ENCODE measurements around the gene SLAIN1.

Gene SLAIN1

DNA sequence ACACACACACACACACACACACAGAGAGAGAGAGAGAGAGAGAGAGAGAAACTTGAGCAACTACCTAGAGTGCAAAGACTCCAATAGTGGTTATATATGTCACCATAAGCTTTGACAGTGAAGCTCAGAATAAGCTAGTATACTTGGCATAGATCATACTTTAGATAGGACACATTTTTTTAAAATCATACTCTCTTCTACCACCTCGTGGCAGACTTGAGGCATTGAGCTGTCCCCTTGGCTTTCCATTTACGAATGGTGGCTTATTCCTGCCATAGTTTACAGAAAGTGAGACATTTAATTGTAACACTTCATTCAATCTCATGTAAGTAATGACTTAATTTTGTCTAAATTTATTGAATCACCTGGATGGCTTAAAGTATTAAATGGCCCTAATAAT lies 112.9 kb downstream of the SLAIN1 start:
- no peaks in the 10 kb centered on the region for H3K36me3 ChIP-seq
- H3K27me3 ChIP-seq = no peaks in the 10 kb centered on the region
- no peaks in the 10 kb centered on the region for H3K4me1 ChIP-seq
- DNase-seq = no peak
- TF ChIP-seq, protein P1, sequence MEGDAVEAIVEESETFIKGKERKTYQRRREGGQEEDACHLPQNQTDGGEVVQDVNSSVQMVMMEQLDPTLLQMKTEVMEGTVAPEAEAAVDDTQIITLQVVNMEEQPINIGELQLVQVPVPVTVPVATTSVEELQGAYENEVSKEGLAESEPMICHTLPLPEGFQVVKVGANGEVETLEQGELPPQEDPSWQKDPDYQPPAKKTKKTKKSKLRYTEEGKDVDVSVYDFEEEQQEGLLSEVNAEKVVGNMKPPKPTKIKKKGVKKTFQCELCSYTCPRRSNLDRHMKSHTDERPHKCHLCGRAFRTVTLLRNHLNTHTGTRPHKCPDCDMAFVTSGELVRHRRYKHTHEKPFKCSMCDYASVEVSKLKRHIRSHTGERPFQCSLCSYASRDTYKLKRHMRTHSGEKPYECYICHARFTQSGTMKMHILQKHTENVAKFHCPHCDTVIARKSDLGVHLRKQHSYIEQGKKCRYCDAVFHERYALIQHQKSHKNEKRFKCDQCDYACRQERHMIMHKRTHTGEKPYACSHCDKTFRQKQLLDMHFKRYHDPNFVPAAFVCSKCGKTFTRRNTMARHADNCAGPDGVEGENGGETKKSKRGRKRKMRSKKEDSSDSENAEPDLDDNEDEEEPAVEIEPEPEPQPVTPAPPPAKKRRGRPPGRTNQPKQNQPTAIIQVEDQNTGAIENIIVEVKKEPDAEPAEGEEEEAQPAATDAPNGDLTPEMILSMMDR (IDR thresholded peaks at IDR 0.05; ENCODE audit: low read depth, low read length) = peak; percentile 66
- no peaks in the 10 kb centered on the region for H3K9me3 ChIP-seq
- H3K4me3 ChIP-seq (ENCODE audit: low read depth, low read length) = no peak overlapping the region

DNA sequence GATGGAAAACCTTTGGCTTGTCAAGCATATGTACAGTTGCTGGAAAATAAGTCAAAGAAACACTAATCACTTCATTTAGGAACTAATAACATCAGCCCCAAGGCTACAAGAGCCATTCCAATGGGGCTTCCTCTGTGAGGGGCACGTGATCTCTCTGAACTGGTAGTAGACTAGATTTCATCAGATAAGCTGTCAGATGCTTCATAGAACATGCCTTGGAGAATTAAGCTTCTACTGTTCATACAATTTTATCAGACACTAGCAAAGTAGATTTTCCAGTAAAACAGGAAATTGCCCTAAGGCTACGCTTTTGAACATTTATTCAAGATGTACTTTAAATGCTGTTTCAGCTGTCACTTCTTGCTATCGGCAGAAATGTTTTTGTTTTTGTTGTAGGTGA lies 113.4 kb downstream of the SLAIN1 start:
- no peaks in the 10 kb centered on the region for H3K36me3 ChIP-seq
- no peaks in the 10 kb centered on the region for H3K27me3 ChIP-seq
- TF ChIP-seq, protein P1 (IDR thresholded peaks at IDR 0.05; ENCODE audit: low read depth, low read length) = no peak
- H3K4me1 ChIP-seq = no peaks in the 10 kb centered on the region
- no peak overlapping the region for H3K4me3 ChIP-seq (ENCODE audit: low read depth, low read length)
- no peak for DNase-seq
- H3K9me3 ChIP-seq = no peaks in the 10 kb centered on the region

DNA sequence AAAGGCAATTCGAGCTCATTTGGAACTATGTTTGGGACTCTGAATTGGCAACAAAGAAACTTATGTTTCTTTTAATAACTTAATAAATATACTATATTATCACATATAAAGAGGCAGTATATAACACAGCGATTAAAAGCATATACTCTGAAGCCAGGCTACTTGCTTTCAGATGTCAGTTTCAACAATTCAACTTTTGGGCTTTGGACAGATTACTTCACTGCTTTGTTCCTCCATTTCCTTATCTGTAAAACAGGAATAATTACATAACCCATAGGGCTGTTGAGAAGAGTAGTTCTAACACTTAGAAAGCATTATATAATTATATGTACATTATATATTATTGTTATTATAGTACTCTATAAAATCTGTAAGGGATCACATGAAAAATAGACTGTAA lies 113.9 kb downstream of the SLAIN1 start:
- Histone ChIP-seq H3K36me3 (no peaks in the 10 kb centered on the region), H3K4me1 (no peaks in the 10 kb centered on the region), H3K9me3 (no peaks in the 10 kb centered on the region), H3K27me3 (no peaks in the 10 kb centered on the region), H3K4me3 (ENCODE audit: low read depth, low read length) (no peak overlapping the region)
- DNase-seq = no peak
- TF ChIP-seq, protein P1 (IDR thresholded peaks at IDR 0.05; ENCODE audit: low read depth, low read length) = no peak

DNA sequence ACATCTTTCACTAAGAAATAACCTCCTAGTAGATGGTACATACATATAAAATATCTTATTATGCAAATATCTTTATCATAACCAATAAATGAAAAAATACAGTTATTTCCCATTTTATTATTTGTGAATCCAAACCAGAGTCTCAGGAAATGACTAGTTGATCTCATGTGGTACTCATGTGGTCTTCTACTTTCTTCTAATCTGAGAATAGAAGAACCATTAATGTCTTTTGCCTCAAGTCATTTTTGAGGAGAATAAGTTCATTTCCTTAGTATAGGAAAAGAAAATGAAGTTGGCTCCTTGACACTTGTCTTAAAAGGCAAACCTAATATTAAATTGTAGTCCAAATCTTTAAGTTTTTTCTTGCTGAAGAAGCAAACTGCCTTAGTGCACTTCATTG lies 114.5 kb downstream of the SLAIN1 start:
- no peak for DNase-seq
- Histone ChIP-seq H3K4me1 (no peaks in the 10 kb centered on the region), H3K27me3 (no peaks in the 10 kb centered on the region; the same call in 1 of the 2 replicates), H3K4me3 (ENCODE audit: low read depth, low read length) (no peak overlapping the region), H3K9me3 (no peaks in the 10 kb centered on the region), H3K36me3 (no peaks in the 10 kb centered on the region)
- TF ChIP-seq, protein P1 (IDR thresholded peaks at IDR 0.05; ENCODE audit: low read depth, low read length) = no peak

Data from BE2C (cell line).